Astrocyte (in vitro differentiated cells and primary cell): ENCODE results near the gene SNRPA. TPM values are rescaled to one million over a fixed set of nuclear protein-coding genes. Genes with fewer than 3 reads are reported as not detected.
A peak's percentile ranks its signal among the peaks of the same experiment; 100 is the strongest.

Experiments
- DNase-seq: peaks from one replicate; pipeline ENCODE4 v3.0.0-alpha.2; 2010; ENCODE audit warnings: low read depth
- FAIRE-seq: peaks from 2 replicates; lab custom pipeline; 2011; peaks lifted over from hg19 to GRCh38; lab: Jason Lieb, UNC
- H2AFZ ChIP-seq: 2 replicates; pipeline ENCODE4 v1.6.0; 2012; ENCODE audit warnings: low read depth, low read length, inconsistent platforms
- H3K27ac ChIP-seq: 2 replicates; pipeline ENCODE4 v1.5.1; 2011; ENCODE audit warnings: low read depth, low read length, inconsistent platforms
- H3K27me3 ChIP-seq: 2 replicates; pipeline ENCODE4 v1.6.0; 2011; ENCODE audit warnings: low read length, inconsistent platforms; ENCODE audit not compliant: insufficient read depth
- H3K36me3 ChIP-seq: 2 replicates; pipeline ENCODE4 v1.5.1; 2011; ENCODE audit warnings: low read length, inconsistent platforms; ENCODE audit not compliant: insufficient read depth
- H3K4me1 ChIP-seq: 2 replicates; pipeline ENCODE4 v1.5.1; 2011; ENCODE audit warnings: low read length, inconsistent platforms; ENCODE audit not compliant: insufficient read depth
- H3K4me2 ChIP-seq: 2 replicates; pipeline ENCODE4 v1.6.0; 2012; ENCODE audit warnings: low read length, inconsistent platforms
- H3K4me3 ChIP-seq: 2 replicates; pipeline ENCODE4 v1.5.1; 2011; ENCODE audit warnings: low read depth, mild to moderate bottlenecking, low read length, inconsistent platforms; ENCODE audit not compliant: insufficient read depth
- H3K79me2 ChIP-seq: 2 replicates; pipeline ENCODE4 v1.6.0; 2012; ENCODE audit warnings: mild to moderate bottlenecking, low read length, inconsistent platforms; ENCODE audit not compliant: insufficient read depth
- H3K9ac ChIP-seq: 2 replicates; pipeline ENCODE4 v1.6.0; 2012; ENCODE audit warnings: mild to moderate bottlenecking, low read length, inconsistent platforms
- H3K9me3 ChIP-seq: 2 replicates; pipeline ENCODE4 v1.5.1; 2012; ENCODE audit warnings: low read depth, mild to moderate bottlenecking, low read length, inconsistent platforms; ENCODE audit not compliant: insufficient read depth
- H4K20me1 ChIP-seq: 2 replicates; pipeline ENCODE4 v1.6.0; 2012; ENCODE audit warnings: low read length, inconsistent platforms; ENCODE audit not compliant: insufficient read depth
- H3K27ac Mint-ChIP-seq: one replicate; pipeline ENCODE4 v1.8.0; 2021; ENCODE audit warnings: mild to moderate bottlenecking, mixed read lengths; ENCODE audit not compliant: unreplicated experiment
- H3K27me3 Mint-ChIP-seq: one replicate; pipeline ENCODE4 v1.8.0; 2021; ENCODE audit warnings: low read depth, mixed read lengths; ENCODE audit not compliant: unreplicated experiment
- H3K36me3 Mint-ChIP-seq: one replicate; pipeline ENCODE4 v1.8.0; 2021; ENCODE audit warnings: low read depth, mixed read lengths; ENCODE audit not compliant: unreplicated experiment
- H3K4me1 Mint-ChIP-seq: one replicate; pipeline ENCODE4 v1.8.0; 2021; ENCODE audit warnings: low read depth, mixed read lengths; ENCODE audit not compliant: unreplicated experiment
- H3K4me3 Mint-ChIP-seq: one replicate; pipeline ENCODE4 v1.8.0; 2021; ENCODE audit warnings: mild to moderate bottlenecking, moderate library complexity, mixed read lengths; ENCODE audit not compliant: unreplicated experiment
- H3K9me3 Mint-ChIP-seq: one replicate; pipeline ENCODE4 v1.8.0; 2021; ENCODE audit warnings: mild to moderate bottlenecking, mixed read lengths; ENCODE audit not compliant: unreplicated experiment
- EZH2 ChIP-seq: IDR thresholded peaks from 2 replicates; pipeline ENCODE4 v1.6.1; 2012; ENCODE audit warnings: mild to moderate bottlenecking, low read length, inconsistent platforms; ENCODE audit not compliant: insufficient read depth
- total RNA-seq: library from RNA; stranded (reverse); gene quantifications from 2 replicates; pipeline ENCODE4 v1.2.1, GENCODE V29; 2021
- TF ChIP-seq, protein P1 (sequence below): IDR thresholded peaks from 2 replicates; pipeline ENCODE4 v1.5.1; 2011; ENCODE audit warnings: low read depth, mild to moderate bottlenecking, inconsistent platforms, low read length, moderate library complexity; ENCODE audit not compliant: insufficient read depth

SNRPA gene
- total RNA-seq, 1 donor from 2014 or later, result 67.0 TPM

DNA sequence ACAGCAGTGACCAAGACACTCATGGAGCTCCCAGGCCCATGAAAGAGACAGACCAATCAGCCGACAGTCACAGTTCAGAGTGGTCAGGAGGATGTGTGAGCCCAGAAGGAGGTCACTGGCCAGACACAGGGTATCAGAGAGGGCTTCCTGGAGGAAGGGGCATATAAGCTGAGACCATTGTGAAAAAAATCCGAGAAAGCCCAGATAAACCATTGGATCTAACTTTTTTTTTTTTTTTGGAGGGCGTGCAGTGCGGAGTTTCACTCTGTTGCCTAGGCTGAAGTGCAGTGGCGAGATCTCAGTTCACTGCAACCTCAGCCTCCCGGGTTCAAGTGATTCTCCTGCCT lies 29.9 kb upstream of the SNRPA start:
- H3K36me3 Mint-ChIP-seq, result peaks cover 13% of the 10 kb centered on the region
- H3K9me3 ChIP-seq, result no peaks in the 10 kb centered on the region
- H2AFZ ChIP-seq, result no peak overlapping the region
- FAIRE-seq (no peak), DNase-seq (no peak)
- H3K4me1 ChIP-seq, result peaks cover 44% of the 10 kb centered on the region
- peaks cover 60% of the 10 kb centered on the region for H4K20me1 ChIP-seq
- no peaks in the 10 kb centered on the region for H3K9me3 Mint-ChIP-seq
- H3K27ac Mint-ChIP-seq, result no peak overlapping the region
- H3K4me3 ChIP-seq, result no peak overlapping the region
- H3K27me3 ChIP-seq, result no peaks in the 10 kb centered on the region
- H3K4me2 ChIP-seq, result peak overlapping the region; percentile 99
- H3K27ac ChIP-seq, result no peak overlapping the region
- H3K9ac ChIP-seq, result peak overlapping the region; percentile 8
- peaks cover 10% of the 10 kb centered on the region for H3K36me3 ChIP-seq
- H3K4me1 Mint-ChIP-seq, result peaks cover 24% of the 10 kb centered on the region
- no peaks in the 10 kb centered on the region for H3K27me3 Mint-ChIP-seq
- H3K79me2 ChIP-seq, result peaks cover 82% of the 10 kb centered on the region
- no peak for TF ChIP-seq EZH2
- TF ChIP-seq, protein P1, sequence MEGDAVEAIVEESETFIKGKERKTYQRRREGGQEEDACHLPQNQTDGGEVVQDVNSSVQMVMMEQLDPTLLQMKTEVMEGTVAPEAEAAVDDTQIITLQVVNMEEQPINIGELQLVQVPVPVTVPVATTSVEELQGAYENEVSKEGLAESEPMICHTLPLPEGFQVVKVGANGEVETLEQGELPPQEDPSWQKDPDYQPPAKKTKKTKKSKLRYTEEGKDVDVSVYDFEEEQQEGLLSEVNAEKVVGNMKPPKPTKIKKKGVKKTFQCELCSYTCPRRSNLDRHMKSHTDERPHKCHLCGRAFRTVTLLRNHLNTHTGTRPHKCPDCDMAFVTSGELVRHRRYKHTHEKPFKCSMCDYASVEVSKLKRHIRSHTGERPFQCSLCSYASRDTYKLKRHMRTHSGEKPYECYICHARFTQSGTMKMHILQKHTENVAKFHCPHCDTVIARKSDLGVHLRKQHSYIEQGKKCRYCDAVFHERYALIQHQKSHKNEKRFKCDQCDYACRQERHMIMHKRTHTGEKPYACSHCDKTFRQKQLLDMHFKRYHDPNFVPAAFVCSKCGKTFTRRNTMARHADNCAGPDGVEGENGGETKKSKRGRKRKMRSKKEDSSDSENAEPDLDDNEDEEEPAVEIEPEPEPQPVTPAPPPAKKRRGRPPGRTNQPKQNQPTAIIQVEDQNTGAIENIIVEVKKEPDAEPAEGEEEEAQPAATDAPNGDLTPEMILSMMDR, result no peak
- peak overlapping the region; percentile 11 for H3K4me3 Mint-ChIP-seq

DNA sequence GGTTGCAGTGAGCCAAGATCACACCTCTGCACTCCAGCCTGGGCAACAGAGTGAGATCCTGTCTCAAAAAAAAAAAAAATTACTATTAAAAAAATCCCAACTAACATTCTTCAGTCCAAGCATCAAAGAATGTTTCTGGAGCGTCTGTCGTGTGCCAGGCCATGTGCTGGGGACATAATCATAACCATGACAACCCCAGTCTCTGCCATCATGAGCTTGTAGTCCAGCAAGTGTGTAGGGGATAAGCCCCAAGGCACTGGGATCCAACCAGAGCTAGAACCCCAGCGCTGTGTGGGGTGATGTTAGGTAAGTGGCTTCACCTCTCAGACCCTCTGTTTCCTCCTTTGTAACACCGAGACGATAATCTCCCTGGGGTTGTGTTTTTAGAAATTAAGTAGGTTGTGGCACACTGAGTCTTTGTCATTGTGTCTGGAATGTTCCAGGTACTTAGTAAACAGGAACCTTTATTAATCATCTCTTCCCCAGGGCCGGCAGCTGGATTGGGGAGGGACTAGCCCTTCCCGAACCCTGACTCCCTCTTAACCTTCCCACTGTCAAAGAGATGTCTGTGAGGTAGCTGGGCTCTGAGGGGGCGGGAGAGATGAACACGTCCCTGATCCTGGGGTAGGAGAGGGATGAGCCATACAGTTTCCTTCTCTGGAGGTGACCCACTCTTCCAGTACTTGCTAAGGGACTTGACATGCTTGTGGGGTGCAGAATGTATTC lies 28.9 kb upstream of the SNRPA start:
- FAIRE-seq (no peak), DNase-seq (peak; percentile 29)
- H3K36me3 Mint-ChIP-seq, result peaks cover 13% of the 10 kb centered on the region
- Histone ChIP-seq H3K4me1 (peaks cover 39% of the 10 kb centered on the region), H3K27me3 (no peaks in the 10 kb centered on the region), H3K9ac (peak overlapping the region; percentile 29), H2AFZ (no peak overlapping the region), H3K4me2 (peak overlapping the region; percentile 62), H4K20me1 (peaks cover 60% of the 10 kb centered on the region), H3K9me3 (no peaks in the 10 kb centered on the region), H3K79me2 (peaks cover 86% of the 10 kb centered on the region), H3K4me3 (no peak overlapping the region), H3K36me3 (peaks cover 15% of the 10 kb centered on the region), H3K27ac (peak overlapping the region; percentile 31)
- peak overlapping the region; percentile 73 for H3K4me3 Mint-ChIP-seq
- peak overlapping the region; percentile 47 for H3K27ac Mint-ChIP-seq
- H3K27me3 Mint-ChIP-seq, result no peaks in the 10 kb centered on the region
- no peak for TF ChIP-seq EZH2
- TF ChIP-seq, protein P1, result no peak
- peaks cover 24% of the 10 kb centered on the region for H3K4me1 Mint-ChIP-seq
- H3K9me3 Mint-ChIP-seq, result no peaks in the 10 kb centered on the region

DNA sequence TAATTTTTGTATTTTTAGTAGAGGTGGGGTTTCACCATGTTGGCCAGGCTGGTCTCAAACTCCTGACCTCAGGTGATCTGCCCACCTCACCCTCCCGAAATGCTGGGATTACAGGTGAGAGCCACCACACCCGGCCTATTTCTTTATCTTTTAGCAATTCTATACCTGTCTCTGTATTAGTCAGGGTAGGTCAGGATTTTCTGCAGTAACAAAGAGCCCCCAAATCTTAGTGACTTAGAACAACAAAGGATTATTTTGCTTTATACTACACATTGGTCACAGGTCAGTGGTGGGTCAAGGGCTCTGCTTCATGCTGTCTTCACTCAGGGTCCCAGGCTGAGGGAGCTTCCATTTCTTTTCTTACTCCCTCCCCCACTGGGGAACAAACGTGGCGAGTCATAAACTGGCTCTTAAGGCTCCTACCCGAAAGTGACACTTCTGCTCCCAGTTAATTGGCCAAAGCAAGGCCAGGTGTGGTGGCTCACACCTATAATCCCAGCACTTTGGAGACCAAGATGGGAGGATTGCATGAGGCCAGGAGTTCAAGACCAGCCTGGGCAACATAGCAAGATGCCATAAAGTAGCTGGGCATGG lies 27.2 kb upstream of the SNRPA start:
- H3K36me3 Mint-ChIP-seq, result peaks cover 21% of the 10 kb centered on the region
- Histone ChIP-seq H3K36me3 (peaks cover 22% of the 10 kb centered on the region), H3K79me2 (peaks cover 71% of the 10 kb centered on the region), H3K27me3 (no peaks in the 10 kb centered on the region), H3K4me2 (no peak overlapping the region), H3K9me3 (no peaks in the 10 kb centered on the region), H3K4me1 (peaks cover 24% of the 10 kb centered on the region), H3K27ac (no peak overlapping the region), H4K20me1 (peaks cover 60% of the 10 kb centered on the region), H3K4me3 (no peak overlapping the region), H3K9ac (no peak overlapping the region), H2AFZ (no peak overlapping the region)
- no peak for FAIRE-seq
- H3K27me3 Mint-ChIP-seq, result no peaks in the 10 kb centered on the region
- no peak overlapping the region for H3K27ac Mint-ChIP-seq
- no peaks in the 10 kb centered on the region for H3K9me3 Mint-ChIP-seq
- H3K4me1 Mint-ChIP-seq, result peaks cover 21% of the 10 kb centered on the region
- H3K4me3 Mint-ChIP-seq, result no peak overlapping the region
- TF ChIP-seq, protein P1, result no peak
- no peak for TF ChIP-seq EZH2
- no peak for DNase-seq
